Heart right ventricle (tissue), 16 donors: ENCODE data around the gene MAN1C1. TPM values are rescaled to one million over a fixed set of nuclear protein-coding genes. Genes with fewer than 3 reads are reported as not detected.
A peak's percentile ranks its signal among the peaks of the same experiment; 100 is the strongest.

Source experiments
- ATAC-seq, 8 donors: fragments of 200-7000 bp; cut with Tn5 transposase; one replicate each; pipeline ENCODE4 v1.9.1; 2020; ENCODE audit warnings: mild to moderate bottlenecking in 8 of 8, moderate library complexity in 8 of 8, moderate number of reproducible peaks in 1 of 8
- DNase-seq, 2 donors: peaks; one replicate each; pipeline ENCODE4 v3.0.0-alpha.2; 2020
- H3K27ac ChIP-seq, 10 donors: fragments of 200-600 bp; sonication (generic) in 2 of 10; one replicate each; pipeline versions ENCODE4 v1.5.0 to v1.8.0; 2020 to 2022; ENCODE audit warnings: mild to moderate bottlenecking in 3 of 10
- H3K27me3 ChIP-seq, 7 donors: fragments of 200-600 bp; one replicate each; pipeline ENCODE4 v1.8.0; 2021 to 2022; ENCODE audit warnings: mild to moderate bottlenecking in 2 of 7
- H3K36me3 ChIP-seq, 9 donors: fragments of 200-600 bp; sonication (generic) in 1 of 9; one replicate each; pipeline versions ENCODE4 v1.5.0 to v1.8.0; 2020 to 2022; ENCODE audit warnings: mild to moderate bottlenecking in 2 of 9
- H3K4me1 ChIP-seq, 9 donors: fragments of 200-600 bp; sonication (generic) in 1 of 9; one replicate each; pipeline versions ENCODE4 v1.5.0 to v1.8.0; 2020 to 2022; ENCODE audit warnings: mild to moderate bottlenecking in 4 of 9
- H3K4me3 ChIP-seq, 10 donors: fragments of 200-600 bp; sonication (generic) in 2 of 10; one replicate each; pipeline versions ENCODE4 v1.5.0 to v1.8.0; 2020 to 2022; ENCODE audit warnings: mild to moderate bottlenecking in 7 of 10, moderate library complexity in 2 of 10
- H3K9me3 ChIP-seq, 11 donors: fragments of 200-600 bp in 10 of 11; sonication (generic) in 2 of 11; one replicate each; pipeline versions ENCODE4 v1.5.0 to v1.8.0; 2013 to 2022; ENCODE audit warnings: mild to moderate bottlenecking in 2 of 11, control low read depth in 1 of 11, moderate library complexity in 1 of 11
- CTCF ChIP-seq, 9 donors: fragments of 200-600 bp; sonication (generic) in 2 of 9; IDR thresholded peaks; one replicate each; pipeline versions ENCODE4 v1.5.0 to v1.8.0; 2021 to 2022; ENCODE audit warnings: antibody characterized with exemption in 9 of 9, mild to moderate bottlenecking in 5 of 9, moderate library complexity in 1 of 9
- WGBS, 2 donors: extraction: QIAGEN DNeasy Blood & Tissue Kit; methylation state at CpG; one replicate each; pipeline ENCODE4 v1.1.7; 2013; ENCODE audit warnings: inconsistent platforms in 1 of 2; 5-methylcytosine and 5-hydroxymethylcytosine counted together
- intact Hi-C, 10 donors: fragments of 100-400 bp; cut with DNase I; formaldehyde crosslinking; loops; one replicate each; pipeline versions ENCODE4 v1.11.1 to v1.14.2; 2022
- polyA plus RNA-seq, 2 donors: library from polyadenylated mRNA; stranded (reverse); fragments of 200-250 nt; gene quantifications; one replicate each; pipeline ENCODE4 v1.2.3, GENCODE V29; 2013
- total RNA-seq, 10 donors: library from RNA; stranded (reverse); fragmentation: NEBNext Ultra II Directional in 3 of 10; extraction: Animal tissue kit (Norgen Biotek cat#: 25700) in 3 of 10; gene quantifications; one replicate each; pipeline versions ENCODE4 v1.2.1 to v1.2.4, GENCODE V29; 2021 to 2023
- donor health status: Arrhythmogenic right ventricular cardiomyopathy.
- donor health status: ischemic (EF 13 %, LVEDD 7.1; RV severe dilation, severe dysfunction).
- donor health status: healthy with polysubstance abuse.
- donor health status: DM: no; HTN: yes; CAD: no.
- donor health status: DM: no; HTN: no; CAD: no.
- donor health status: ischemic (EF 25% LVEDD 6.9; RV normal size, moderate dysfunction).
- donor health status: ischemic (EF 25% LVEDD 5.7; RV mildly dilated, moderate dysfunction).
- donor health status: healthy.
- donor health status: DM: yes; HTN: yes; CAD: no.
- donor health status: Ischemic cardiomyopathy.
- donor health status: ischemic (EF 35%, LVEDD 5.7; RV mildly dilated, moderate dysfunction).
- donor health status: nonischemic (EF 11% LVEDD 7.7; RV severe dilation, severe dysfunction).
- donor health status: DM: yes; HTN: yes; CAD: no.
- donor health status: PGD.
- donor health status: ischemic (EF 29% LVEDD 5.4; RV normal size, mild dysfunction).
- donor health status: nonischemic (EF 23%, LVEDD 6.1; RV moderate dilation, normal function).

MAN1C1 gene
- total and polyA plus RNA-seq, 12 donors, result 9.7 to 23.4 (median 13.4) TPM

- no peak for TF ChIP-seq CTCF (IDR thresholded peaks at IDR 0.05)
- H3K27me3 ChIP-seq, result no peaks in the 10 kb centered on the region
- H3K9me3 ChIP-seq, result no peaks in the 10 kb centered on the region
- no peak overlapping the region for H3K4me3 ChIP-seq
- intact Hi-C loops, result loop anchor here in 3 of 10 donors (5.0 to 10.0 kb wide), 2 partner anchors 63 to 65 kb away; no protein-coding TSS in a partner anchor
- H3K27ac ChIP-seq, result no peak overlapping the region
- ATAC-seq (no peak), DNase-seq (no peak)
- H3K36me3 ChIP-seq, result peaks cover 0 to 6% (median 0%) of the 10 kb centered on the region in 9 donors
- WGBS, 2 donors, result 79 to 88% methylated on average over 6 of the region's 6 CpGs
- H3K4me1 ChIP-seq, result peaks cover 11 to 50% (median 23%) of the 10 kb centered on the region in 9 donors
Measured at GRCh38 chr1:25687221-25688017, 70.8 kb downstream of the MAN1C1 start.

GRCh38 chr1:25688390-25689119, 72.0 kb downstream of the MAN1C1 start:
- H3K4me1 ChIP-seq, result peaks cover 11 to 54% (median 24%) of the 10 kb centered on the region in 9 donors

GRCh38 chr1:25689686-25690381, 73.2 kb downstream of the MAN1C1 start:
- intact Hi-C loops, result loop anchor here in 6 of 10 donors (5.0 to 10.0 kb wide), 5 partner anchors 33 to 105 kb away; partner anchors contain the start of gene MAN1C1 (in 1 of the 6)
- TF ChIP-seq CTCF (IDR thresholded peaks at IDR 0.05), result no peak
- no peaks in the 10 kb centered on the region for H3K27me3 ChIP-seq
- no peaks in the 10 kb centered on the region for H3K9me3 ChIP-seq
- DNase-seq, result no peak
- H3K4me1 ChIP-seq, result peaks cover 11 to 54% (median 30%) of the 10 kb centered on the region in 9 donors
- ATAC-seq, result no peak
- 86 to 93% methylated on average over 18 of the region's 18 CpGs for WGBS, 2 donors
- H3K36me3 ChIP-seq, result peaks cover 0 to 6% (median 0%) of the 10 kb centered on the region in 9 donors
- no peak overlapping the region for H3K4me3 ChIP-seq
- H3K27ac ChIP-seq, result peak overlapping the region in 6 of 10 donors; percentile 26 to 70 (median 43)

More at GRCh38 chr1:25688390-25689119, 72.0 kb downstream of the MAN1C1 start:
- TF ChIP-seq CTCF (IDR thresholded peaks at IDR 0.05), result no peak
- H3K27ac ChIP-seq, result peak overlapping the region in 9 of 10 donors; percentile 22 to 80 (median 55)
- peaks cover 0 to 6% (median 0%) of the 10 kb centered on the region in 9 donors for H3K36me3 ChIP-seq
- DNase-seq (peak in 1 of 2 donors; percentile 30), ATAC-seq (peak in 7 of 8 donors; percentile 26 to 65 (median 42))
- intact Hi-C loops, result loop anchor here in 3 of 10 donors (5.0 to 10.0 kb wide), 2 partner anchors 64 to 66 kb away; no protein-coding TSS in a partner anchor
- no peaks in the 10 kb centered on the region for H3K9me3 ChIP-seq
- H3K27me3 ChIP-seq, result no peaks in the 10 kb centered on the region
- WGBS, 2 donors, result 38 to 41% methylated on average over 9 of the region's 9 CpGs
- H3K4me3 ChIP-seq, result no peak overlapping the region
